K562 (cell line): Measurements from ENCODE around the gene ZNF2. TPM values are rescaled to one million over a fixed set of nuclear protein-coding genes. Genes with fewer than 3 reads are reported as not detected.
A peak's percentile ranks its signal among the peaks of the same experiment; 100 is the strongest.

Experiments used
- ATAC-seq: fragments of 200-7000 bp; cut with Tn5 transposase; 3 replicates; pipeline ENCODE4 v1.9.1; 2020; ENCODE audit warnings: moderate library complexity
- BruUV-seq: library from RNA; stranded (reverse); fragments of 400-500 nt; replicated peaks from 2 replicates; lab custom pipeline; 2021; lab: Mats Ljungman, UMichigan
- CTCF ChIA-PET: fragments of 300-600 bp; formaldehyde crosslinking; extraction: SDS; loops from one replicate; lab custom pipeline; 2021; ENCODE audit warnings: low intra/inter-chr PET ratio; lab: Yijun Ruan, JAX
- POLR2A ChIA-PET: fragments of 300-600, 350-650 bp; sonication (Branson Sonifier 250); formaldehyde crosslinking; extraction: SDS; loops from one replicate; lab custom pipeline; 2021; ENCODE audit warnings: antibody characterized with exemption, inconsistent platforms; lab: Yijun Ruan, JAX
- DNase-seq, 4 experiments: peaks; one replicate each; pipeline versions ENCODE4 v3.0.0 to v3.0.0-alpha.2; 2011 to 2018; ENCODE audit warnings: low spot score in 3 of 4, mixed read lengths in 3 of 4; ENCODE audit errors: extremely low read depth in 1 of 4
- FAIRE-seq: peaks from 2 replicates; lab custom pipeline; 2011; peaks lifted over from hg19 to GRCh38; lab: Jason Lieb, UNC
- H2AFZ ChIP-seq: 2 replicates; pipeline ENCODE4 v1.6.0; 2011; ENCODE audit warnings: low read depth, low read length, control low read depth, inconsistent platforms
- H3K27ac ChIP-seq: fragments of 200-600 bp; 3 replicates; pipeline ENCODE4 v1.8.0; 2011; ENCODE audit warnings: low read depth, mild to moderate bottlenecking, control low read depth, inconsistent platforms, low read length, moderate library complexity, mixed read lengths; ENCODE audit errors: extremely low read depth
- H3K27me3 ChIP-seq, 2 experiments: fragments of 300-600 bp in 1 of 2; 2 replicates in 1 of 2; 3 replicates in 1 of 2; pipeline versions ENCODE4 v1.6.0 to v1.8.0; 2011; ENCODE audit warnings: inconsistent platforms in 2 of 2, low read length in 2 of 2, mild to moderate bottlenecking in 1 of 2, mixed read lengths in 1 of 2, moderate library complexity in 1 of 2; ENCODE audit not compliant: control insufficient read depth in 2 of 2, insufficient read depth in 2 of 2
- H3K36me3 ChIP-seq: fragments of 300-600 bp; 3 replicates; pipeline ENCODE4 v1.8.0; 2011; ENCODE audit warnings: mild to moderate bottlenecking, low read length, inconsistent platforms; ENCODE audit not compliant: control insufficient read depth, insufficient read depth
- H3K4me1 ChIP-seq, 2 experiments: fragments of 200-600 bp in 1 of 2; replicated peaks in 1 of 2; 2 replicates in 1 of 2; 3 replicates in 1 of 2; pipeline versions ENCODE4 v1.5.1 to v1.8.0; 2011; ENCODE audit warnings: inconsistent platforms in 2 of 2, low read length in 2 of 2, mild to moderate bottlenecking in 1 of 2, mixed read lengths in 1 of 2, moderate library complexity in 1 of 2; ENCODE audit not compliant: control insufficient read depth in 2 of 2, insufficient read depth in 2 of 2
- H3K4me2 ChIP-seq: 2 replicates; pipeline ENCODE4 v1.6.1; 2011; ENCODE audit warnings: low read length, control low read depth, inconsistent platforms, mixed read lengths; ENCODE audit not compliant: insufficient read depth
- H3K4me3 ChIP-seq: fragments of 200-600 bp; sonication (generic), shearing (Covaris generic); 2 replicates; pipeline ENCODE4 v1.5.1; 2016; ENCODE audit warnings: control low read depth, inconsistent platforms
- H3K79me2 ChIP-seq: fragments of 200-600 bp; 3 replicates; pipeline ENCODE4 v1.8.0; 2011; ENCODE audit warnings: low read length, inconsistent platforms; ENCODE audit not compliant: control insufficient read depth, insufficient read depth
- H3K9ac ChIP-seq, 2 experiments: 2 replicates each; pipeline versions ENCODE4 v1.6.0 to v1.6.1; 2011; ENCODE audit warnings: low read depth in 2 of 2, low read length in 2 of 2, control low read depth in 1 of 2, inconsistent platforms in 1 of 2, mild to moderate bottlenecking in 1 of 2, mixed read lengths in 1 of 2; ENCODE audit not compliant: insufficient read depth in 1 of 2
- H3K9me1 ChIP-seq: one replicate; pipeline ENCODE4 v1.6.0; 2011; ENCODE audit warnings: inconsistent platforms, mild to moderate bottlenecking, low read length, moderate library complexity; ENCODE audit not compliant: control insufficient read depth, insufficient read depth
- H3K9me3 ChIP-seq: replicated peaks from 2 replicates; pipeline ENCODE4 v1.5.1; 2011; ENCODE audit warnings: low read depth, low read length, inconsistent platforms; ENCODE audit not compliant: control insufficient read depth, insufficient read depth
- H4K20me1 ChIP-seq: replicated peaks from 2 replicates; pipeline ENCODE4 v1.6.1; 2011; ENCODE audit warnings: low read length, inconsistent platforms, mixed read lengths; ENCODE audit not compliant: control insufficient read depth, insufficient read depth
- C11orf30 ChIP-seq: fragments of 450-650 bp; IDR thresholded peaks from 2 replicates; pipeline ENCODE4 v1.6.1; 2016; ENCODE audit warnings: low read depth, mild to moderate bottlenecking
- CEBPG ChIP-seq, 3 experiments: fragments of 200-800 bp in 1 of 3; sonication (Bioruptor generic) in 1 of 3; sonication (generic) in 1 of 3; formaldehyde crosslinking in 1 of 3; IDR thresholded peaks in 2 of 3; conservative IDR thresholded peaks in 1 of 3; 2 replicates each; pipeline versions ENCODE4 v1.6.1 to v1.8.0; 2016 to 2022; ENCODE audit warnings: missing compliant biosample characterization in 2 of 3, missing genetic modification characterization in 2 of 3, mild to moderate bottlenecking in 1 of 3, missing genetic modification reagents in 1 of 3
- EGR1 ChIP-seq: fragments of 450-650 bp; conservative IDR thresholded peaks from 2 replicates; pipeline ENCODE4 v1.6.1; 2017; ENCODE audit warnings: mild to moderate bottlenecking
- HMG20B ChIP-seq: fragments of 250-450 bp; sonication (Bioruptor Pico); IDR thresholded peaks from 2 replicates; pipeline ENCODE4 v1.5.0; 2021; ENCODE audit warnings: mild to moderate bottlenecking
- RBM17 ChIP-seq: fragments of 200-400 bp; formaldehyde crosslinking; IDR thresholded peaks from 2 replicates; pipeline ENCODE4 v1.6.1; 2017; ENCODE audit warnings: low read depth, mild to moderate bottlenecking, low read length, borderline replicate concordance
- TCF7 ChIP-seq: sonication (generic); IDR thresholded peaks from 2 replicates; pipeline ENCODE4 v1.6.1; 2016; ENCODE audit warnings: antibody characterized with exemption, borderline replicate concordance
- ZNF41 ChIP-seq: fragments of 250-450 bp; sonication (Bioruptor Pico); conservative IDR thresholded peaks from 2 replicates; pipeline ENCODE4 v1.4.0; 2020; ENCODE audit warnings: mild to moderate bottlenecking
- ZNF561 ChIP-seq: fragments of 450-650 bp; formaldehyde crosslinking; conservative IDR thresholded peaks from 2 replicates; pipeline ENCODE4 v1.4.0; 2020; ENCODE audit warnings: mild to moderate bottlenecking, moderate library complexity
- WGBS: fragments of 100-300 bp; shearing (Covaris generic); methylation state at CpG from one replicate; pipeline ENCODE4 v1.1.6; 2016; ENCODE audit warnings: low coverage, mixed read lengths; ENCODE audit not compliant: insufficient coverage; ENCODE audit errors: missing lambda C conversion rate; 5-methylcytosine and 5-hydroxymethylcytosine counted together
- in situ Hi-C: fragments of 300-500 bp; cut with MboI; formaldehyde crosslinking; loops from 4 replicates; pipeline ENCODE4 v1.15.0; 2018; ENCODE audit warnings: inconsistent platforms, mixed read lengths
- intact Hi-C: fragments of 100-400 bp; cut with micrococcal nuclease; formaldehyde crosslinking; loops from 2 replicates; pipeline ENCODE4 v1.14.2; 2022
- polyA plus RNA-seq, 8 experiments: library from polyadenylated mRNA; depleted of rRNA in 4 of 8; stranded (reverse) in 5 of 8; unstranded in 3 of 8; fragments of >200 nt; fragmentation: Nextera tagmentation in 2 of 8; fragmentation: Illumina TruSeq in 1 of 8; extraction: Ambion mirVana in 2 of 8; extraction: Trizol in 1 of 8; gene quantifications; 2 replicates each; pipeline versions ENCODE4 v1.2.1 to v1.2.3, GENCODE V29; 2011 to 2014; ENCODE audit warnings: inconsistent platforms in 1 of 8, missing spikeins in 1 of 8
- total RNA-seq, 7 experiments: library from RNA; depleted of rRNA in 6 of 7; stranded (reverse); fragments of >200 nt in 6 of 7; fragmentation: Illumina TruSeq in 2 of 7; extraction: Trizol in 2 of 7; gene quantifications; 2 replicates each; pipeline versions ENCODE4 v1.2.1 to v1.2.3, GENCODE V29; 2011 to 2021; ENCODE audit warnings: low replicate concordance in 1 of 7
- TF ChIP-seq, protein P1 (sequence below): fragments of 150-350 bp; conservative IDR thresholded peaks from 2 replicates; pipeline ENCODE4 v1.6.1; 2014; ENCODE audit warnings: low read length
- TF ChIP-seq, protein P2 (sequence below): fragments of 200-800 bp; sonication (Bioruptor generic); IDR thresholded peaks from 2 replicates; pipeline ENCODE4 v1.6.1; 2017; ENCODE audit warnings: missing genetic modification characterization, missing compliant biosample characterization
- TF ChIP-seq, protein P3 (sequence below): sonication (generic); formaldehyde crosslinking; IDR thresholded peaks from 2 replicates; pipeline ENCODE4 v1.8.0; 2022; ENCODE audit warnings: mild to moderate bottlenecking, missing genetic modification reagents

The ZNF2 gene
- total and polyA plus RNA-seq, 9 of the 15 experiments (the other 6 are each of a cell fraction or from before 2014, with no cell fraction given): 1.6 to 4.5 (median 3.4) TPM

DNA sequence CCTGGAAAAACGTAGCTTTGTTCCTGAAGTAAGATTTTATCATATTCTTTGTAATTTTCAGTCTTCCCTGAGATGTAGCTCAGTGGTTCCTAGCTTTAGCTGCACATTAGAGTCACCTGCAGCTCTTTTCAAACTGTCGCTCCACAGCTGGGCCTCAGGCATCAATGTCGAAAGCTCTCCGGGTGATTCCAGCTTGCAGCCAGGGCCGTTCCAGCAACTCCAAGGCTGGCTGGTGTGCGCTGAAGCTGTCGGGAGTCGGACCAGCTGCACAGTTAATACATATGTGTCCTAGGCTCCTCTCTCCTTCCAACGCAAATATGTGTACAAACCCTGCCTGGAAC, 609 bp upstream of the ZNF2 start (continued):
- TF ChIP-seq, protein P1, sequence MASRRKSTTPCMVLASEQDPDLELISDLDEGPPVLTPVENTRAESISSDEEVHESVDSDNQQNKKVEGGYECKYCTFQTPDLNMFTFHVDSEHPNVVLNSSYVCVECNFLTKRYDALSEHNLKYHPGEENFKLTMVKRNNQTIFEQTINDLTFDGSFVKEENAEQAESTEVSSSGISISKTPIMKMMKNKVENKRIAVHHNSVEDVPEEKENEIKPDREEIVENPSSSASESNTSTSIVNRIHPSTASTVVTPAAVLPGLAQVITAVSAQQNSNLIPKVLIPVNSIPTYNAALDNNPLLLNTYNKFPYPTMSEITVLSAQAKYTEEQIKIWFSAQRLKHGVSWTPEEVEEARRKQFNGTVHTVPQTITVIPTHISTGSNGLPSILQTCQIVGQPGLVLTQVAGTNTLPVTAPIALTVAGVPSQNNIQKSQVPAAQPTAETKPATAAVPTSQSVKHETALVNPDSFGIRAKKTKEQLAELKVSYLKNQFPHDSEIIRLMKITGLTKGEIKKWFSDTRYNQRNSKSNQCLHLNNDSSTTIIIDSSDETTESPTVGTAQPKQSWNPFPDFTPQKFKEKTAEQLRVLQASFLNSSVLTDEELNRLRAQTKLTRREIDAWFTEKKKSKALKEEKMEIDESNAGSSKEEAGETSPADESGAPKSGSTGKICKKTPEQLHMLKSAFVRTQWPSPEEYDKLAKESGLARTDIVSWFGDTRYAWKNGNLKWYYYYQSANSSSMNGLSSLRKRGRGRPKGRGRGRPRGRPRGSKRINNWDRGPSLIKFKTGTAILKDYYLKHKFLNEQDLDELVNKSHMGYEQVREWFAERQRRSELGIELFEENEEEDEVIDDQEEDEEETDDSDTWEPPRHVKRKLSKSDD: no peak
- TF ChIP-seq TCF7: no peak
- TF ChIP-seq RBM17: no peak
- no peak for TF ChIP-seq HMG20B (CRISPR knock-in tag)
- no peak for TF ChIP-seq ZNF41

DNA sequence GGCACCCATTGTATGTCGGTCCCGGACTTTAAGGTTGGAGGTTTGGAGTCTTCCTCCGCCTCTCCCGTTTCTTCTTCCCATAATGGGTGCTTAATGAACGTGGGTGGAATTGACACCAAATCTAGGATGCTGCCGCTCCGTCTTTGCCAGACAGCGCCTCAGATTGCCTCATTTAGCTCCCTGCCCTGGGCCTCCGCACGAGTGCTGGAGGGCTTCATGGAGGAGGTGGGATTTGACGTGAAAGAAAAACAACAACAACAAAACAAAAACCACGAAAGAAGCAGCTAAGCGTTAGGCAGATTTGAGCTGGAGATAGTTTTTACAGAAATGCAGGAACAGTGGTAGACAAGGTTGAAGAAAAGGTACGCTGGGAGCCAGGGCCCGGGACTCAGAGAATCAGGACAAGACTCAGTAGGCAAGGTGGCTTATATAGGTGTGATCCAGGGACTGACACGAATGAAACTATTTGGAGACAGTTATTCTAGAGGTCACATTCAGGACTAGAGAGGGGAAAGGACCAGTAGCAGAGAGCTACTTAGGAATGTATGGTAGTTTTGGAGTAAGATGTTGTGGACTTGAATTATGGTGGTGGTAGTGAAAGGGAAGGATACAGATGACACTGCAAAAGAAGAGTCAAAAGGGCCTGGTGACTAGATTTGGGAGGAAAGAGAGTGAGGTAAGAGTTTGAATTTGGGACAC, 605 bp downstream of the ZNF2 start:
- H3K4me1 ChIP-seq: peaks cover 3 to 5% of the 10 kb centered on the region in 2 experiments; a peak in 3 of 5 replicates
- peak overlapping the region; percentile 99 for H3K4me2 ChIP-seq
- BruUV-seq: TSS peak; percentile 89
- peak overlapping the region; percentile 92; the same call in 1 of the 3 replicates for H3K27ac ChIP-seq
- no peaks in the 10 kb centered on the region for H3K36me3 ChIP-seq
- DNase-seq: no peak
- H3K9ac ChIP-seq: peak overlapping the region; percentile 89 to 93
- CTCF ChIA-PET: no interaction called here
- FAIRE-seq: no peak
- peaks cover 25% of the 10 kb centered on the region for H3K79me2 ChIP-seq
- peak overlapping the region; percentile 96 for H2AFZ ChIP-seq
- WGBS: 5% methylated on average over 16 of the region's 16 CpGs
- H3K9me3 ChIP-seq: no peaks in the 10 kb centered on the region
- no peaks in the 10 kb centered on the region for H3K9me1 ChIP-seq
- H4K20me1 ChIP-seq: no peaks in the 10 kb centered on the region
- intact Hi-C loops: loop anchor here (5.0 kb wide), 1 partner anchor 44 kb away; the partner anchor contains the start of gene MRPS5
- peak overlapping the region; percentile 73 for H3K4me3 ChIP-seq
- POLR2A ChIA-PET: no interaction called here
- peak; percentile 47 for ATAC-seq
- in situ Hi-C loops: no loop called here
- no peaks in the 10 kb centered on the region for H3K27me3 ChIP-seq
- TF ChIP-seq EGR1: peak; percentile 41
- TF ChIP-seq ZNF561: no peak
- TF ChIP-seq, protein P2, sequence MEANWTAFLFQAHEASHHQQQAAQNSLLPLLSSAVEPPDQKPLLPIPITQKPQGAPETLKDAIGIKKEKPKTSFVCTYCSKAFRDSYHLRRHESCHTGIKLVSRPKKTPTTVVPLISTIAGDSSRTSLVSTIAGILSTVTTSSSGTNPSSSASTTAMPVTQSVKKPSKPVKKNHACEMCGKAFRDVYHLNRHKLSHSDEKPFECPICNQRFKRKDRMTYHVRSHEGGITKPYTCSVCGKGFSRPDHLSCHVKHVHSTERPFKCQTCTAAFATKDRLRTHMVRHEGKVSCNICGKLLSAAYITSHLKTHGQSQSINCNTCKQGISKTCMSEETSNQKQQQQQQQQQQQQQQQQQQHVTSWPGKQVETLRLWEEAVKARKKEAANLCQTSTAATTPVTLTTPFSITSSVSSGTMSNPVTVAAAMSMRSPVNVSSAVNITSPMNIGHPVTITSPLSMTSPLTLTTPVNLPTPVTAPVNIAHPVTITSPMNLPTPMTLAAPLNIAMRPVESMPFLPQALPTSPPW (CRISPR knock-in tag): peak; percentile 32; the same call in 1 of the 2 replicates
- TF ChIP-seq, protein P3, sequence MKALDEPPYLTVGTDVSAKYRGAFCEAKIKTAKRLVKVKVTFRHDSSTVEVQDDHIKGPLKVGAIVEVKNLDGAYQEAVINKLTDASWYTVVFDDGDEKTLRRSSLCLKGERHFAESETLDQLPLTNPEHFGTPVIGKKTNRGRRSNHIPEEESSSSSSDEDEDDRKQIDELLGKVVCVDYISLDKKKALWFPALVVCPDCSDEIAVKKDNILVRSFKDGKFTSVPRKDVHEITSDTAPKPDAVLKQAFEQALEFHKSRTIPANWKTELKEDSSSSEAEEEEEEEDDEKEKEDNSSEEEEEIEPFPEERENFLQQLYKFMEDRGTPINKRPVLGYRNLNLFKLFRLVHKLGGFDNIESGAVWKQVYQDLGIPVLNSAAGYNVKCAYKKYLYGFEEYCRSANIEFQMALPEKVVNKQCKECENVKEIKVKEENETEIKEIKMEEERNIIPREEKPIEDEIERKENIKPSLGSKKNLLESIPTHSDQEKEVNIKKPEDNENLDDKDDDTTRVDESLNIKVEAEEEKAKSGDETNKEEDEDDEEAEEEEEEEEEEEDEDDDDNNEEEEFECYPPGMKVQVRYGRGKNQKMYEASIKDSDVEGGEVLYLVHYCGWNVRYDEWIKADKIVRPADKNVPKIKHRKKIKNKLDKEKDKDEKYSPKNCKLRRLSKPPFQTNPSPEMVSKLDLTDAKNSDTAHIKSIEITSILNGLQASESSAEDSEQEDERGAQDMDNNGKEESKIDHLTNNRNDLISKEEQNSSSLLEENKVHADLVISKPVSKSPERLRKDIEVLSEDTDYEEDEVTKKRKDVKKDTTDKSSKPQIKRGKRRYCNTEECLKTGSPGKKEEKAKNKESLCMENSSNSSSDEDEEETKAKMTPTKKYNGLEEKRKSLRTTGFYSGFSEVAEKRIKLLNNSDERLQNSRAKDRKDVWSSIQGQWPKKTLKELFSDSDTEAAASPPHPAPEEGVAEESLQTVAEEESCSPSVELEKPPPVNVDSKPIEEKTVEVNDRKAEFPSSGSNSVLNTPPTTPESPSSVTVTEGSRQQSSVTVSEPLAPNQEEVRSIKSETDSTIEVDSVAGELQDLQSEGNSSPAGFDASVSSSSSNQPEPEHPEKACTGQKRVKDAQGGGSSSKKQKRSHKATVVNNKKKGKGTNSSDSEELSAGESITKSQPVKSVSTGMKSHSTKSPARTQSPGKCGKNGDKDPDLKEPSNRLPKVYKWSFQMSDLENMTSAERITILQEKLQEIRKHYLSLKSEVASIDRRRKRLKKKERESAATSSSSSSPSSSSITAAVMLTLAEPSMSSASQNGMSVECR: 0 out of 2 replicates have a peak, but pooled peaks have one; percentile 38
- peak; percentile 55; the same call in 1 of the 2 replicates for TF ChIP-seq CEBPG (CRISPR knock-in tag; IDR thresholded peaks at IDR 0.05)
- TF ChIP-seq CEBPG (tag; conservative IDR thresholded peaks at IDR 0.05 in 1 of 2, IDR thresholded peaks at IDR 0.05 in 1 of 2): no peak
- peak; percentile 27; the same call in 1 of the 2 replicates for TF ChIP-seq C11orf30
